ENCODE data around the gene LKAAEAR1. TPM values are rescaled to one million over a fixed set of nuclear protein-coding genes. Genes with fewer than 3 reads are reported as not detected.

LKAAEAR1 gene
- total and polyA plus RNA-seq, 2 of the 13 experiments (the other 11 are each of a cell fraction or from before 2014, with no cell fraction given), result not detected

- TF ChIP-seq ZBTB26 (CRISPR knock-in tag; IDR thresholded peaks at IDR 0.05; ENCODE audit: borderline replicate concordance) (no peak), ZNF503 (CRISPR knock-in tag; IDR thresholded peaks at IDR 0.05) (no peak; the same call in 1 of the 2 replicates), ZSCAN5A (CRISPR knock-in tag; IDR thresholded peaks at IDR 0.05; ENCODE audit: borderline replicate concordance) (no peak), NFKB2 (CRISPR knock-in tag; IDR thresholded peaks at IDR 0.05; ENCODE audit: borderline replicate concordance) (no peak), CSRNP2 (CRISPR knock-in tag; conservative IDR thresholded peaks at IDR 0.05; ENCODE audit: low read depth) (no peak), ZNF432 (CRISPR knock-in tag; IDR thresholded peaks at IDR 0.05; ENCODE audit: borderline replicate concordance) (no peak), ZNF496 (CRISPR knock-in tag; IDR thresholded peaks at IDR 0.05; ENCODE audit: insufficient replicate concordance) (no peak), ZNF17 (CRISPR knock-in tag; IDR thresholded peaks at IDR 0.05) (no peak), ZBTB8A (CRISPR knock-in tag; IDR thresholded peaks at IDR 0.05; ENCODE audit: borderline replicate concordance, low read depth) (no peak), ATM (IDR thresholded peaks at IDR 0.05; ENCODE audit: borderline replicate concordance) (no peak), RERE (CRISPR knock-in tag; IDR thresholded peaks at IDR 0.05; ENCODE audit: low read depth) (no peak)
Measured at GRCh38 chr20:64079273-64080012, 4.8 kb downstream of the LKAAEAR1 start, which contains the start of gene RGS19 (continued).

Data from HepG2 (cell line).